Esophagus muscularis mucosa (tissue), 4 donors: ENCODE measurements around the gene FTSJ1. TPM values are rescaled to one million over a fixed set of nuclear protein-coding genes. Genes with fewer than 3 reads are reported as not detected.
"Not testable (repeated sequence)": the region's sequence is repeated elsewhere in the genome, so short reads cannot be mapped to it uniquely, and the experiment has no call there.

Experiments
- DNase-seq: peaks from one replicate; pipeline ENCODE4 v3.0.0-alpha.2; 2017; ENCODE audit errors: extremely low spot score
- H3K27ac ChIP-seq, 4 donors: fragments of 200-600 bp; sonication (generic); replicated peaks in 1 of 4; 1 replicate in 3 of 4; 2 replicates in 1 of 4; pipeline ENCODE4 v1.5.1; 2016 to 2019; ENCODE audit warnings: mild to moderate bottlenecking in 1 of 4
- H3K27me3 ChIP-seq, 4 donors: fragments of 200-600 bp; sonication (generic); one replicate each; pipeline versions ENCODE4 v1.5.1 to v1.6.0; 2016 to 2019
- H3K36me3 ChIP-seq, 4 donors: fragments of 200-600 bp; sonication (generic); one replicate each; pipeline ENCODE4 v1.5.1; 2016 to 2019
- H3K4me1 ChIP-seq, 4 donors: fragments of 200-600 bp; sonication (generic); one replicate each; pipeline ENCODE4 v1.5.1; 2016 to 2019
- H3K4me3 ChIP-seq, 4 donors: fragments of 200-600 bp; sonication (generic); 1 replicate in 2 of 4; 2 replicates in 2 of 4; pipeline ENCODE4 v1.5.1; 2016 to 2019; ENCODE audit warnings: mild to moderate bottlenecking in 4 of 4, moderate library complexity in 1 of 4
- H3K9me3 ChIP-seq, 4 donors: fragments of 200-600 bp; sonication (generic); 1 replicate in 3 of 4; 2 replicates in 1 of 4; pipeline ENCODE4 v1.5.1; 2016 to 2019
- CTCF ChIP-seq, 3 experiments: fragments of 200-600 bp in 2 of 3; fragments of 450-650 bp in 1 of 3; sonication (generic) in 2 of 3; IDR thresholded peaks; one replicate each; pipeline ENCODE4 v1.5.1; 2017 to 2019; ENCODE audit warnings: antibody characterized with exemption in 3 of 3, mild to moderate bottlenecking in 2 of 3, moderate library complexity in 1 of 3
- EP300 ChIP-seq: sonication (generic); formaldehyde crosslinking; IDR thresholded peaks from one replicate; pipeline ENCODE4 v1.6.1; 2017; ENCODE audit warnings: antibody characterized with exemption
- POLR2A ChIP-seq: fragments of 450-650 bp; IDR thresholded peaks from one replicate; pipeline ENCODE4 v1.6.1; 2017; ENCODE audit warnings: antibody characterized with exemption, moderate library complexity, mild to moderate bottlenecking, low read depth
- POLR2AphosphoS5 ChIP-seq, 2 donors: sonication (generic); formaldehyde crosslinking; IDR thresholded peaks; one replicate each; pipeline ENCODE4 v1.6.1; 2017; ENCODE audit warnings: antibody characterized with exemption in 2 of 2
- WGBS: methylation state at CpG from one replicate; pipeline ENCODE4 v1.1.5; 2018; 5-methylcytosine and 5-hydroxymethylcytosine counted together
- intact Hi-C: fragments of 100-400 bp; cut with DNase I; formaldehyde crosslinking; loops from one replicate; pipeline ENCODE4 v1.15.1; 2023
- total RNA-seq, 4 donors: library from RNA; depleted of rRNA; stranded (reverse); fragments of >200 nt; gene quantifications; one replicate each; pipeline versions ENCODE4 v1.1.0 to v1.2.1, GENCODE V29; 2016

Gene FTSJ1
- 10 to 100 TPM; 38.5 to 47.3 (median 43.9) TPM for total RNA-seq

- DNase-seq: peak; percentile 96
- TF ChIP-seq POLR2AphosphoS5 (IDR thresholded peaks at IDR 0.05) (peak; percentile 83 to 90), CTCF (IDR thresholded peaks at IDR 0.05) (no peak), EP300 (no peak)
- H3K27ac ChIP-seq: peak within 1 kb of the TSS; percentile 80 to 86 (median 86)
- peak within 1 kb of the TSS; percentile 66 to 82 (median 69) for H3K4me3 ChIP-seq
- H3K27me3 ChIP-seq: no peaks in the 10 kb centered on the region
- H3K9me3 ChIP-seq: no peaks in the 10 kb centered on the region
- peaks cover 0 to 11% (median 6%) of the 10 kb centered on the region in 4 donors for H3K36me3 ChIP-seq
- WGBS: 48% methylated on average over 64 of the region's 75 CpGs
- peaks cover 5 to 19% (median 13%) of the 10 kb centered on the region in 4 donors for H3K4me1 ChIP-seq
- intact Hi-C loops: no loop called here
These were observed at the start of gene FTSJ1 for GRCh38 chrX:48475774-48476577. FTSJ1 (plus strand) TSS chrX:48476199; CDS start chrX:48478048, 1,849 bp downstream.

- H3K9me3 ChIP-seq, H3K27ac ChIP-seq, H3K36me3 ChIP-seq, H3K4me1 ChIP-seq, DNase-seq, H3K27me3 ChIP-seq, H3K4me3 ChIP-seq, intact Hi-C loops: not testable (repeated sequence)
- no CpG with 5 or more reads among the region's 12 CpGs for WGBS
These were observed 48.8 kb upstream of the FTSJ1 start for GRCh38 chrX:48427027-48427716.

- intact Hi-C loops, H3K4me3 ChIP-seq: not testable (repeated sequence)
- 59% methylated on average over 5 of the region's 5 CpGs for WGBS
These were observed 46.4 kb upstream of the FTSJ1 start for GRCh38 chrX:48429606-48430005.

GRCh38 chrX:48430166-48430565 lies 45.8 kb upstream of the FTSJ1 start:
- DNase-seq, H3K36me3 ChIP-seq, H3K27ac ChIP-seq, H3K4me1 ChIP-seq, intact Hi-C loops, H3K4me3 ChIP-seq, H3K27me3 ChIP-seq: not testable (repeated sequence)
- peaks cover 0 to 11% (median 0%) of the 10 kb centered on the region in 4 donors for H3K9me3 ChIP-seq
- 74% methylated on average over 4 of the region's 4 CpGs for WGBS

More at GRCh38 chrX:48429606-48430005, 46.4 kb upstream of the FTSJ1 start:
- not testable (repeated sequence) for H3K9me3 ChIP-seq, DNase-seq, H3K27ac ChIP-seq, H3K36me3 ChIP-seq, H3K27me3 ChIP-seq, H3K4me1 ChIP-seq

- H3K27me3 ChIP-seq, H3K4me1 ChIP-seq, H3K4me3 ChIP-seq, H3K27ac ChIP-seq, H3K36me3 ChIP-seq, DNase-seq, intact Hi-C loops: not testable (repeated sequence)
- peaks cover 0 to 11% (median 0%) of the 10 kb centered on the region in 4 donors for H3K9me3 ChIP-seq
- 67% methylated on average over 1 of the region's 13 CpGs for WGBS
These were observed 42.3 kb upstream of the FTSJ1 start for GRCh38 chrX:48433713-48434112.

- H3K4me3 ChIP-seq, H3K4me1 ChIP-seq, H3K27me3 ChIP-seq, H3K36me3 ChIP-seq, intact Hi-C loops, DNase-seq, H3K9me3 ChIP-seq, H3K27ac ChIP-seq: not testable (repeated sequence)
- WGBS: 87% methylated on average over 6 of the region's 6 CpGs
These were observed 28.8 kb upstream of the FTSJ1 start for GRCh38 chrX:48447201-48447600.

- Histone ChIP-seq H3K27ac (no peak overlapping the region), H3K36me3 (no peaks in the 10 kb centered on the region), H3K27me3 (no peaks in the 10 kb centered on the region), H3K4me1 (no peaks in the 10 kb centered on the region), H3K4me3 (no peak overlapping the region), H3K9me3 (no peaks in the 10 kb centered on the region)
- TF ChIP-seq EP300 (no peak), POLR2AphosphoS5 (IDR thresholded peaks at IDR 0.05) (no peak), POLR2A (no peak), CTCF (IDR thresholded peaks at IDR 0.05) (no peak)
- no peak for DNase-seq
- intact Hi-C loops: no loop called here
These were observed 25.9 kb upstream of the FTSJ1 start for GRCh38 chrX:48450076-48450475.
